EH (cell line): Measurements from ENCODE around the gene GPBP1.
A peak's percentile ranks its signal among the peaks of the same experiment; 100 is the strongest.
"Not testable (repeated sequence)": the region's sequence is repeated elsewhere in the genome, so short reads cannot be mapped to it uniquely, and the experiment has no call there.

Experiments
- DNase-seq: peaks from one replicate; pipeline ENCODE4 v3.0.0-alpha.2; 2015; ENCODE audit warnings: low read depth

Gene GPBP1

GRCh38 chr5:57173319-57174127, at the start of gene GPBP1:
GPBP1 (plus strand) TSS chr5:57174059; CDS start chr5:57214131, 40,072 bp downstream.
- DNase-seq, result peak; percentile 100

DNA sequence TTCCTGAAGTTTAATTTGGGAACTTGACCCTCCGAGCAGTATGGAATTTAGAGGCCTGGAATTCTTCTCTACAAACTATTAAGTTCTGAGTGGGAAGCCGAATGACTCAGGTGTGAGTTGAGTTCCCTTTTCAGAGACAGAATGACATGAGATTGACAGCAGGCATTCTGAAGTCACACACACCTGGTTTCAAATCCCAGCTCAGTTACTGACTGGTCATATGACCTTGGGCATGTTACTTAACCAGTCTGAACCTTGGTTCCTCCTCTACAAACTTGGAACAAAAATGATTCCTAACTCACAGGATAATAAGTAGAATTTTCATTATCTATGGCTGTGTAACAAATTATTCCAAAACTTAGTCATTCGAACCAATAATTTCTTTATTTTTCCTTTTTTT, 45.5 kb upstream of the GPBP1 start:
- DNase-seq, result no peak

DNA sequence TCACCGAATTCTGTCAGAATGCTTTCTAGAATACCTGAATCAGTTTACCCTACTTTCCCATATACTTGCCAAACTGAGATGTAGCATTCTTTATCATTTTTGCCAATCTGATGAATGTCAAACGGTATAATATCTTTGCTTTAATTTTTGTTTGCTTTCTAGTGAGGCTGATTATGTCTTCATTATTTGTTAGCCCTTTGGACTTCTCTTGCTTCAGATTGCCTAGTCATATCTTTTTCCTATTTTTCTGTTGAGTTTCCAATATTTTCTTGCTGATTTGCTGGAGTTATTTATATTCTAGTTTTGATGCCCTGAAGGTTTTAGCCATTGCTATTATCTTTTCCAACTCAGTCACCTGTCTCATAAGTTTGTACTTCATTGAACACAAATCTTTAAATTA, 40.3 kb upstream of the GPBP1 start:
- DNase-seq, result no peak

DNA sequence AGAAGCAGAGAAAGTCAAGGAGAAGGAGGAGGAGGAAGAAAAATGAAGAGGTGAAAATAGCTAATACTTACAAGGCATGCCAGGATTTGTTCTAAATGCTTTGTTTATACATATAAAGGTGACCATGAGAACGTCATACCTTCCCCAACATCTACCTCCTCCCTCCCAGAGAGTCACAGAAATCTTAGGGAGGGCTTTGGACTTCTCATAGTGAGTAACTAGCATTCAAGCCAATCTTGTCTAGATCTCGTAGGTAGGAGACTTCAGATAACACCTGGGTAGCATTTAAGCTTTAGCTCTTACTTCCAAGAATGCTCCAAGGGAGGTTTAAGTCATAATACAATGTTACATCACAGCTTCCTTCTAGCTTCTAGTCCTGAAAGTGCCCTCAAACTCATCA, 36.5 kb upstream of the GPBP1 start:
- no peak for DNase-seq

- DNase-seq, result no peak
These were observed 21.5 kb upstream of the GPBP1 start for GRCh38 chr5:57152316-57152715.

DNA sequence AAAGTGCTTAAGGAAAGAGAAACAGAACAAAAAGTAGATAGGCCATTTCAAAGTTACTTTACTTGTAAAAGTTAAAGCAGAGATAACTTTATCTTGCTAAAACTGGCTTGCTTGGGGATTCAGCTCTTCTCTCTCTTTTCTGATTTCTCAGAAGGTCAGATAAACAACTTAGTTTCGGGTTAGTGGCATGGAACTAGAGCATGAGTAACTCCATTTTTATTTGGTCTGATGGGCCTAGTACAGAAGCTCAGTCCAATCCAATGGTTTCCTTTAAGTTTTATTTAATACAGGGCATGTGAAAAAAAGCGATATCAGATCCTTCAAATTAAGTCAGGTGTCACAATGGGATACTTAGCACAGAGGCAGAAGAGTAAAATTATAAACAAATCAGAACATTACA, 18.8 kb upstream of the GPBP1 start:
- no peak for DNase-seq

DNA sequence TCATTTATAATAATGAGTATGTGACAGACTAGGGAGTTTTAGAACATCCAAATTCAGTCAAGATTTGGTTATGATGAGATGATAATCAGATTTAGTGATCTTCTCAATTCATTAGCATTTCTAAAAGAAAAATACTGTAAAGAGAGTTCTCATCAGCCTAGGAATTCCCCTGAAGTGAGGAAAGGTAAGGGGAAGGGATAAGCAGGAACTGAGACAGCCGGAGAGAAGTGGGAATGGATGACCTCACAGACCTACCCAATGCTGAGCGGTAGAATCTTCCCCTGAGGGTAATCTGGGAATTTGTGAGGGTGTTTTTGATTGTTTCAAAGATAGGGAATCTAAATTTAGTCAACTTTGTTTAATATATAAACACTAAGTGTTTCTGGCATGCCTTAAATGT, 16.7 kb upstream of the GPBP1 start:
- DNase-seq, result peak; percentile 80

- no peak for DNase-seq
These were observed 16.2 kb upstream of the GPBP1 start for GRCh38 chr5:57157666-57158065.

DNA sequence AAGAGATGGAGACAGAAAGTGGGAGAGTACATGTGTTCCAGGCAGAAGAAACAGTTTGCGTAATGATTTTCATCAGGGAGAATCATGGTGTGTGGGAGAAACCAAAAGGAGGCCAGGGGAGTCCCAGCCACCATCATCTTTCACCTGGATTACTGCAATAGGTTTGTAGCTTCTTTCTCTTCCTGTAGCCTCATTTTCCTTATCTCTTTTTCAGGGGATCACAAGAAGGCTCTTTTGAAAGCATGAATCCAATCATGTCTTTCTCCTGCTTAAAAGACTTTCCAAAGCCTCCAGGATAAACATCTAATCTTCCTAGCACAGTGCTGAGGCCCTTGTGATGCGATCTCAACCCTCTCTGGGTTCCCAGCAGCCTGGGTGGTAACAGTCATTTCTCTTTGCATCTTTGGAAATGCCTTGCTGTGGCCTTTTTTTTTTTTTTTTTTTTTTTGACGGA, 10.3 kb upstream of the GPBP1 start:
- no peak for DNase-seq

- no peak for DNase-seq
These were observed 9.7 kb upstream of the GPBP1 start for GRCh38 chr5:57164124-57164523.

DNA sequence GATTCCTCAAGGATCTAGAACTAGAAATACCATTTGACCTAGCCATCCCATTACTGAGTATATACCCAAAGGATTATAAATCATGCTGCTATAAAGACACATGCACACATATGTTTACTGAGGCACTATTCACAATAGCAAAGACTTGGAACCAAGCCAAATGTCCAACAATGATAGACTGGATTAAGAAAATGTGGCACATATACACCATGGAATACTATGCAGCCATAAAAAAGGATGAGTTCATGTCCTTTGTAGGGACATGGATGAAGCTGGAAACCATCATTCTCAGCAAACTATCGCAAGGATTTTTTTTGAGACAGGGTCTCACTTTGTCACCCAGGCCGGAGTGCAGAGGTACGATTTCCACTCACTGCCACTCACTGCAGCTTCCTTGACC, 8.7 kb upstream of the GPBP1 start:
- not testable (repeated sequence) for DNase-seq

DNA sequence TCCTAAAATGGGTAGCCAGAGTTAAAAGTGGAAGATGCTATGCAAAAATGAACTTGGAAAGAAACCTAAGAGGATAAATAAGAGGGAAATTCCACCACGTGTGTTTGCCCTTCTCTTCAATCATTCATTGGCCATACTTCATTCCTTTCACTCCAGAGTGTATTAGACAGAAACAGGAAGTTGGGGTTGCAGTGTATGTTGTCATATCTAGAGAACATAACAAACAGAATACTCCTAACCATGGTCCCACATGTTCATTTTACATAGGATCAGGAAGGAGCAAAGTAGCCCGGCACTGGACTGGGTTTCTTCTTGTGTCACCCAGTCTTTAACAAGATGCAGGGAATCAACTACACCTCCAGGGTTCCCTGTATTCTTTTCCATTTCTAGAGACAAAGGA, 7.6 kb upstream of the GPBP1 start:
- DNase-seq, result peak; percentile 39

GRCh38 chr5:57167201-57167600, 6.7 kb upstream of the GPBP1 start:
- DNase-seq, result no peak

DNA sequence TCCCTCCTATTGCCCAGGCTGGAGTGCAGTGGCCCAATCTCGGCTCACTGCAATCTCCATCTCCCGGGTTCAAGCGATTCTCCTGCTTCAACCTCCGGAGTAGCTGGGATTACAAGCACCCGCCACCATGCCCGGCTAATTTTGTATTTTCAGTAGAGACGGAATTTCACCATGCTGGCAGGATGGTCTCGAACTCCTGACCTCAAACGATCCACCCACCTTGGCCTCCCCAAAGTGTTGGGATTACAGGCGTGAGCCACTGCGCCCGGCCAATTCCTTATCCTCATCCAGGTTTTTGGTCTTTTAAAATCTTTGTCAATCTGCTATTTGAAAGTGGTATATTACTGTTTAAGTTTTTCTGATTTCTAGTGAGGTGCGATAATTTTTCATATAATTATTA, 3.7 kb upstream of the GPBP1 start:
- not testable (repeated sequence) for DNase-seq

DNA sequence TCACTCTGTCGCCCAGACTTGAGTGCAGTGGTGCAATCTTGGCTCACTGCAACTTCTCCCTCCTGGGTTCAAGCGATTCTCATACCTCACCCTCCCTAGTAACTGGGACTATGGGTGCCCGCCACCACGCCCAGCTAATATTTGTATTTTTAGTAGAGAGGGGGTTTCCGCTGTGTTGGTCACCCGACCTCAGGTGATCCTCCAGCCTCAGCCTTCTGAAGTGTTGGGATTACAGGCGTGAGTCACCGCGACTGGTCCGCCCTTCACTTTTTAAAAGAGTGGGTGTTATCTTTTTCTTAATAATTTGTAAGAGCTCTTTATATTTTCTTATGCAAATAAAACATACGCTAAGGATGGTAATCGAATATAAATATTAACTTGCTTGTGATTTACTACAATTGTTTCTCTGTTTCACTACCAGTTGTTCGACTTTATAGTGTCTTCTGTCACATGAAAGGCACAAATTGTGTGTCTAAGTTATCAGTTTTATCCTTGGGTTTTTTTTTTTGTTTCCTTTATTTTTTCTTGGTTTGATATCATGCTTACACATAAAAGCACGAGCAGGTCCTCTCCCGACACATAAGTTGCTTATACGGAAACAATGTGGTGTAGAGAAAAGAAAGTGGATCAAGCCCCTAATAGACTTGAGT, 1.9 kb upstream of the GPBP1 start:
- no peak for DNase-seq

- DNase-seq, result peak; percentile 28
These were observed 1.2 kb upstream of the GPBP1 start for GRCh38 chr5:57172466-57173318.

DNA sequence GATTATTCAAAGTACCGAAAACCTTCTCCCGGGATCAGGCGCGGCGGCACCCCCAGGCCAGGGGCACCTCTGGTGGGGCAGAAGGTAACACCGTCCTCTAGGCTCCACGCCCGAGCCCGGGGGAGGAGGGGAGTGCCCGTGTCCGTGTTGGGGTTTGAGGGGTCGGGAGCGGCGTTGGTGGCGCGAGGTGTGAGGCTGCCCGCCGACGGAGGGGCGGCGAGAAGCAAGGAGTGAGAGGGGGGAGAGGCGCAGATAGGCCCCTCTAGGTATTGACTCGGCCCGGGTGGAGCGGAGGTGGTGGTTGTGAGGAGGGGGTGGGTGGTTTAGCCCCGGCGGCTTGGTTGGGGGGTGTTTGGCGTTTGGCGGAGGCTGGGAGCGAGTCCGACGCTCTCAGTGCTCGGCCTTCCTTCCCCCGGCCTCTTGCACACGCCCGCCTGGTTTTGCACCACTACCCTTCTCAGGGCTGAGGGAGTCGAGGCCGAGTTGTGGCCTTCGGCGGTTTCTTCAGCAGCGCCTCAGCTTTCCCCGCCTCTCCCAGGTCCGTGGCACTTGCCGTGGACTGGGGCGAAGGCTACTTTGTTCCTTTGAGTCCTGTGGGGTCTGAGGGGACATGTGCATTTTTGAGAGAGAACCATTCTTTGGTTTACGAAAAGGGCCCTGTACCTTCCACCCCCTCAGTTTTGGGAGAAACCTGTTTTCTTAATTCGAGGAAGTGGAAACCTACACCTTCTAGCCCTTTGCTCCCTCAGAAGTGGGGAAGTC, 450 bp downstream of the GPBP1 start:
- peak; percentile 42 for DNase-seq

- DNase-seq, result no peak
These were observed 1.1 kb downstream of the GPBP1 start for GRCh38 chr5:57174890-57175510.

GRCh38 chr5:57175551-57176309, 1.9 kb downstream of the GPBP1 start:
- no peak for DNase-seq

DNA sequence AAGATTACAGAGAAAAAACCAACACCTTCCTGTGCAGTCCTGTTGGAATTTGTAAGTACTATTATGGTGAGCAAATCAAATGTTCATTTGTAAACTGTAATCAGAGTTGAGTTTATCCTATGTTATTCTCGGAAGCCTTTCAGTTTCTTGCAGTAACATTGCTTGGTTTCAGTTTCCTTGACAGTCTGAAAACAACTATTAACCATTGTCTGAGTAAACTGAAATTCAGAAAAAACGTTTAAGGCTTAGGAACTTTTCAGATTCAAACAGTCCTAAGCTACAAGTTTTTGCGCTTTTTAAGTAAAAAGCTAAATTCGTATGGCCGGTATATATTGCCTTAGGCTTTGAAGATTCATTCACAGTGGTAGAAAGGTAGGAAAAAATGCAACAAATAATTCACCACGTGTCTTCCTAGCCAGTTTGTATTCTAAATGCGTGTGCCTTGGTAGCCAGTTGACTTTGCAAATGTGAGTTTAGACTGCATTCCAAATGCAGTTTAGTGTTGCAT, 2.5 kb downstream of the GPBP1 start:
- DNase-seq, result peak; percentile 71
